IMR-90 (cell line): Measurements from ENCODE around the gene GAS2L2. TPM values are rescaled to one million over a fixed set of nuclear protein-coding genes. Genes with fewer than 3 reads are reported as not detected.

Experiments used
- ATAC-seq: fragments of 200-7000 bp; cut with Tn5 transposase; 2 replicates; pipeline ENCODE4 v1.9.1; 2020; ENCODE audit warnings: low read depth, mild to moderate bottlenecking, moderate library complexity
- BruUV-seq: library from RNA; stranded (reverse); fragments of 400-500 nt; replicated peaks from 2 replicates; lab custom pipeline; 2021; lab: Mats Ljungman, UMichigan
- CTCF ChIA-PET: fragments of 300-600 bp; formaldehyde crosslinking; extraction: SDS; loops from one replicate; lab custom pipeline; 2021; ENCODE audit warnings: antibody characterized with exemption; lab: Yijun Ruan, JAX
- POLR2A ChIA-PET: fragments of 300-600 bp; sonication (Branson Sonifier 250); formaldehyde crosslinking; loops from one replicate; lab custom pipeline; 2022; ENCODE audit warnings: antibody characterized with exemption; ENCODE audit not compliant: unreplicated experiment; lab: Charles Lee
- DNase-seq: peaks from one replicate; pipeline ENCODE4 v3.0.0; 2013
- H2AFZ ChIP-seq: replicated peaks from 2 replicates; pipeline ENCODE3; 2013; ENCODE audit warnings: low read length, mild to moderate bottlenecking; ENCODE audit not compliant: poor library complexity
- H2AK5ac ChIP-seq: 2 replicates; pipeline ENCODE4 v1.6.1; 2013; ENCODE audit warnings: low read depth, low read length, inconsistent platforms
- H2AK9ac ChIP-seq: replicated peaks from 2 replicates; pipeline ENCODE3; 2013; ENCODE audit warnings: mild to moderate bottlenecking, low read depth, low read length, moderate library complexity; ENCODE audit not compliant: poor library complexity
- H2BK120ac ChIP-seq: 2 replicates; pipeline ENCODE4 v1.6.1; 2013; ENCODE audit warnings: low read depth, low read length, inconsistent platforms
- H2BK15ac ChIP-seq: 3 replicates; pipeline ENCODE4 v1.6.1; 2013; ENCODE audit warnings: low read depth, low read length, inconsistent platforms
- H2BK20ac ChIP-seq: 2 replicates; pipeline ENCODE4 v1.6.1; 2013; ENCODE audit warnings: low read depth, mild to moderate bottlenecking, inconsistent platforms, low read length, moderate library complexity
- H2BK5ac ChIP-seq: 2 replicates; pipeline ENCODE4 v1.6.1; 2013; ENCODE audit warnings: mild to moderate bottlenecking, low read depth, low read length, inconsistent platforms; ENCODE audit not compliant: poor library complexity, severe bottlenecking
- H3K14ac ChIP-seq: replicated peaks from 2 replicates; pipeline ENCODE4 v1.6.1; 2013; ENCODE audit warnings: low read depth, low read length, inconsistent platforms
- H3K18ac ChIP-seq: 2 replicates; pipeline ENCODE4 v1.6.1; 2013; ENCODE audit warnings: low read depth, low read length, control low read depth
- H3K23ac ChIP-seq: 2 replicates; pipeline ENCODE4 v1.6.1; 2013; ENCODE audit warnings: low read depth, low read length, inconsistent platforms
- H3K27ac ChIP-seq: 2 replicates; pipeline ENCODE4 v1.5.1; 2013; ENCODE audit warnings: mild to moderate bottlenecking, control low read depth, low read length; ENCODE audit not compliant: insufficient read depth
- H3K27me3 ChIP-seq: 2 replicates; pipeline ENCODE4 v1.6.1; 2013; ENCODE audit warnings: low read length; ENCODE audit not compliant: control insufficient read depth, insufficient read depth
- H3K36me3 ChIP-seq: 2 replicates; pipeline ENCODE4 v1.6.1; 2013; ENCODE audit warnings: low read length, mixed read lengths; ENCODE audit not compliant: control insufficient read depth, insufficient read depth
- H3K4ac ChIP-seq: 2 replicates; pipeline ENCODE4 v1.6.1; 2013; ENCODE audit warnings: low read depth, low read length, inconsistent platforms
- H3K4me1 ChIP-seq: 2 replicates; pipeline ENCODE4 v1.6.1; 2013; ENCODE audit warnings: low read length, mixed read lengths; ENCODE audit not compliant: control insufficient read depth, insufficient read depth
- H3K4me2 ChIP-seq: 2 replicates; pipeline ENCODE4 v1.6.1; 2013; ENCODE audit warnings: low read depth, mild to moderate bottlenecking, control low read depth, low read length, moderate library complexity
- H3K4me3 ChIP-seq: 2 replicates; pipeline ENCODE4 v1.5.1; 2013; ENCODE audit warnings: low read depth, mild to moderate bottlenecking, control low read depth, low read length, moderate library complexity; ENCODE audit not compliant: insufficient read depth
- H3K56ac ChIP-seq: 2 replicates; pipeline ENCODE4 v1.6.1; 2013; ENCODE audit warnings: low read length, inconsistent platforms; ENCODE audit not compliant: insufficient read depth; ENCODE audit errors: extremely low read depth
- H3K79me1 ChIP-seq, 2 experiments: 2 replicates each; pipeline ENCODE4 v1.6.1; 2013; ENCODE audit warnings: low read length in 2 of 2, inconsistent platforms in 1 of 2, low read depth in 1 of 2
- H3K9ac ChIP-seq: 2 replicates; pipeline ENCODE4 v1.6.1; 2013; ENCODE audit warnings: low read depth, low read length, control low read depth
- H3K9me1 ChIP-seq: 2 replicates; pipeline ENCODE4 v1.6.1; 2013; ENCODE audit warnings: low read length, inconsistent platforms; ENCODE audit not compliant: insufficient read depth
- H3K9me3 ChIP-seq: 2 replicates; pipeline ENCODE4 v1.6.1; 2013; ENCODE audit warnings: low read length; ENCODE audit not compliant: control insufficient read depth, insufficient read depth
- H4K20me1 ChIP-seq: 2 replicates; pipeline ENCODE4 v1.6.1; 2013; ENCODE audit warnings: low read length, inconsistent platforms; ENCODE audit not compliant: insufficient read depth
- H4K5ac ChIP-seq: 2 replicates; pipeline ENCODE4 v1.6.1; 2013; ENCODE audit warnings: mild to moderate bottlenecking, low read depth, low read length, control low read depth
- H4K8ac ChIP-seq, 2 experiments: 2 replicates each; pipeline ENCODE4 v1.6.1; 2013; ENCODE audit warnings: low read depth in 2 of 2, low read length in 2 of 2, control low read depth in 1 of 2, inconsistent platforms in 1 of 2
- H4K91ac ChIP-seq: 2 replicates; pipeline ENCODE4 v1.6.1; 2013; ENCODE audit warnings: low read depth, low read length, inconsistent platforms; ENCODE audit not compliant: insufficient read depth
- BHLHE40 ChIP-seq: fragments of 150-350 bp; IDR thresholded peaks from 2 replicates; pipeline ENCODE4 v1.6.1; 2016; ENCODE audit warnings: mild to moderate bottlenecking, low read depth, low read length
- CEBPB ChIP-seq: IDR thresholded peaks from 2 replicates; pipeline ENCODE4 v1.6.1; 2012; ENCODE audit warnings: low read depth, low read length, improper control_type of control experiment
- CHD1 ChIP-seq: IDR thresholded peaks from 2 replicates; pipeline ENCODE4 v1.6.1; 2012; ENCODE audit warnings: low read depth, low read length, improper control_type of control experiment
- FOS ChIP-seq: fragments of 150-350 bp; IDR thresholded peaks from 2 replicates; pipeline ENCODE4 v1.6.1; 2016; ENCODE audit warnings: low read depth, low read length
- MAFK ChIP-seq: IDR thresholded peaks from 2 replicates; pipeline ENCODE4 v1.6.1; 2012; ENCODE audit warnings: low read depth, low read length, improper control_type of control experiment
- MAZ ChIP-seq: IDR thresholded peaks from 2 replicates; pipeline ENCODE4 v1.6.1; 2012; ENCODE audit warnings: low read depth, mild to moderate bottlenecking, low read length, improper control_type of control experiment, moderate library complexity, borderline replicate concordance
- MXI1 ChIP-seq: IDR thresholded peaks from 2 replicates; pipeline ENCODE4 v1.6.1; 2012; ENCODE audit warnings: low read depth, mild to moderate bottlenecking, low read length, moderate library complexity, borderline replicate concordance
- NFE2L2 ChIP-seq: fragments of 150-350 bp; IDR thresholded peaks from 2 replicates; pipeline ENCODE4 v1.6.1; 2016; ENCODE audit warnings: low read depth, mild to moderate bottlenecking, low read length
- RAD21 ChIP-seq: IDR thresholded peaks from 2 replicates; pipeline ENCODE4 v1.6.1; 2012; ENCODE audit warnings: low read length, improper control_type of control experiment
- RCOR1 ChIP-seq: IDR thresholded peaks from 2 replicates; pipeline ENCODE4 v1.6.1; 2012; ENCODE audit warnings: mild to moderate bottlenecking, low read length, improper control_type of control experiment; ENCODE audit not compliant: insufficient replicate concordance
- RFX5 ChIP-seq: IDR thresholded peaks from 2 replicates; pipeline ENCODE4 v1.8.0; 2012; ENCODE audit warnings: low read depth, mild to moderate bottlenecking, low read length, moderate library complexity
- SMC3 ChIP-seq: fragments of 150-350 bp; IDR thresholded peaks from 2 replicates; pipeline ENCODE4 v1.6.1; 2016; ENCODE audit warnings: low read depth, mild to moderate bottlenecking, antibody characterized with exemption, low read length, moderate library complexity
- WGBS, 2 experiments: methylation state at CpG; one replicate each; pipeline versions ENCODE4 v1.1.5 to v1.1.7; 2013; ENCODE audit warnings: missing lambda C conversion rate in 2 of 2; ENCODE audit not compliant: insufficient read length in 1 of 2; ENCODE audit errors: extremely low coverage in 2 of 2; 5-methylcytosine and 5-hydroxymethylcytosine counted together
- dilution Hi-C: fragments of 300-500 bp; cut with HindIII; formaldehyde crosslinking; loops from one replicate; pipeline ENCODE4 v1.14.3; 2018; ENCODE audit warnings: low sequenced_read_pairs; ENCODE audit not compliant: unreplicated experiment
- in situ Hi-C: fragments of 300-500 bp; cut with MboI; formaldehyde crosslinking; loops from 3 replicates; pipeline ENCODE4 v1.14.3; 2019; ENCODE audit warnings: low sequenced_read_pairs, inconsistent platforms, mixed read lengths
- intact Hi-C: fragments of 100-400 bp; cut with micrococcal nuclease; formaldehyde crosslinking; loops from 2 replicates; pipeline ENCODE4 v1.10.0; 2022
- polyA plus RNA-seq, 3 experiments: library from polyadenylated mRNA; depleted of rRNA; stranded (reverse); fragments of >200 nt; gene quantifications; 2 replicates each; pipeline ENCODE4 v1.2.3, GENCODE V29; 2012; ENCODE audit warnings: low replicate concordance in 1 of 3
- total RNA-seq: library from RNA; depleted of rRNA; stranded (reverse); fragments of >200 nt; gene quantifications from 2 replicates; pipeline ENCODE4 v1.2.3, GENCODE V29; 2012
- TF ChIP-seq, protein P1 (sequence below): fragments of 150-350 bp; IDR thresholded peaks from 2 replicates; pipeline ENCODE4 v1.6.1; 2016; ENCODE audit warnings: low read depth, mild to moderate bottlenecking, low read length, moderate library complexity, borderline replicate concordance
- TF ChIP-seq, protein P2 (sequence below): conservative IDR thresholded peaks from 2 replicates; pipeline ENCODE4 v1.5.1; 2012; ENCODE audit warnings: mild to moderate bottlenecking, low read depth, low read length, improper control_type of control experiment
- TF ChIP-seq, protein P3 (sequence below): fragments of 150-350 bp; IDR thresholded peaks from 2 replicates; pipeline ENCODE4 v1.6.1; 2017; ENCODE audit warnings: mild to moderate bottlenecking, antibody characterized with exemption, low read length, low read depth

Gene GAS2L2
- total and polyA plus RNA-seq, 2 of the 4 experiments (the other 2 are of a cell fraction): 0.02 TPM; not detected in 1

DNA sequence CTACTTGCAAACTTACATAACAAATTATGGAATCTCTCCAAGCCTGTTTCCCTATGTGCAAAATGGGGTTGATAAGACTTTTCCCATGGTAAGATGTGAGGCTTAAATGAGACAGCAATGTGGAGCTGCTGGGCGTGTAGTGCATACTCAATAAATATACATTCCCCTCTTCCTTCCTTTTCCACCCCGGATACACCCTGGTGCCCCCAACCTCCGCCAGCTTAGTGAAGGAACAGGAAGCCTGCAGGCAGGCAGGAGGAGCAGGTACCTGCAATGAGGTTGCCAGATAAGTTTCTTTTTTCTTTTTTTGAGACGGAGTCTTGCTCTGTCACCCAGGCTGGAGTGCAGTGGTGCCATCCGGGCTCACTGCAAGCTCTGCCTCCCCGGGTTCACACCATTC, 22.5 kb upstream of the GAS2L2 start:
- no peak overlapping the region for H2BK20ac ChIP-seq
- ATAC-seq (no peak), DNase-seq (no peak)
- H3K18ac ChIP-seq: no peak overlapping the region
- no peaks in the 10 kb centered on the region for H3K9me3 ChIP-seq
- ChIA-PET CTCF (interaction anchor here (1.1 to 2.1 kb wide), 2 partner anchors 12 to 33 kb away, joined by 5 to 7 read pairs; partner anchors contain the start of gene TAF15), POLR2A (no interaction called here)
- in situ Hi-C loops (no loop called here), intact Hi-C loops (no loop called here), dilution Hi-C loops (no loop called here)
- H3K56ac ChIP-seq: no peak overlapping the region
- H3K79me1 ChIP-seq: no peaks in the 10 kb centered on the region
- no peak overlapping the region for H3K9ac ChIP-seq
- H3K4me3 ChIP-seq: no peak overlapping the region
- H2AK9ac ChIP-seq: no peak overlapping the region
- H2BK15ac ChIP-seq: no peak overlapping the region
- H3K4me2 ChIP-seq: no peak overlapping the region
- H3K14ac ChIP-seq: no peak overlapping the region
- H3K4ac ChIP-seq: no peak overlapping the region
- H2AFZ ChIP-seq: no peak overlapping the region
- no peak overlapping the region for H2BK120ac ChIP-seq
- TF ChIP-seq BHLHE40 (no peak), FOS (no peak), CEBPB (no peak), MAZ (no peak), NFE2L2 (no peak), MXI1 (no peak), CHD1 (no peak), MAFK (no peak), RFX5 (no peak), RAD21 (no peak), SMC3 (no peak), RCOR1 (no peak)
- TF ChIP-seq, protein P1, sequence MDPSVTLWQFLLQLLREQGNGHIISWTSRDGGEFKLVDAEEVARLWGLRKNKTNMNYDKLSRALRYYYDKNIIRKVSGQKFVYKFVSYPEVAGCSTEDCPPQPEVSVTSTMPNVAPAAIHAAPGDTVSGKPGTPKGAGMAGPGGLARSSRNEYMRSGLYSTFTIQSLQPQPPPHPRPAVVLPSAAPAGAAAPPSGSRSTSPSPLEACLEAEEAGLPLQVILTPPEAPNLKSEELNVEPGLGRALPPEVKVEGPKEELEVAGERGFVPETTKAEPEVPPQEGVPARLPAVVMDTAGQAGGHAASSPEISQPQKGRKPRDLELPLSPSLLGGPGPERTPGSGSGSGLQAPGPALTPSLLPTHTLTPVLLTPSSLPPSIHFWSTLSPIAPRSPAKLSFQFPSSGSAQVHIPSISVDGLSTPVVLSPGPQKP: no peak
- TF ChIP-seq, protein P2, sequence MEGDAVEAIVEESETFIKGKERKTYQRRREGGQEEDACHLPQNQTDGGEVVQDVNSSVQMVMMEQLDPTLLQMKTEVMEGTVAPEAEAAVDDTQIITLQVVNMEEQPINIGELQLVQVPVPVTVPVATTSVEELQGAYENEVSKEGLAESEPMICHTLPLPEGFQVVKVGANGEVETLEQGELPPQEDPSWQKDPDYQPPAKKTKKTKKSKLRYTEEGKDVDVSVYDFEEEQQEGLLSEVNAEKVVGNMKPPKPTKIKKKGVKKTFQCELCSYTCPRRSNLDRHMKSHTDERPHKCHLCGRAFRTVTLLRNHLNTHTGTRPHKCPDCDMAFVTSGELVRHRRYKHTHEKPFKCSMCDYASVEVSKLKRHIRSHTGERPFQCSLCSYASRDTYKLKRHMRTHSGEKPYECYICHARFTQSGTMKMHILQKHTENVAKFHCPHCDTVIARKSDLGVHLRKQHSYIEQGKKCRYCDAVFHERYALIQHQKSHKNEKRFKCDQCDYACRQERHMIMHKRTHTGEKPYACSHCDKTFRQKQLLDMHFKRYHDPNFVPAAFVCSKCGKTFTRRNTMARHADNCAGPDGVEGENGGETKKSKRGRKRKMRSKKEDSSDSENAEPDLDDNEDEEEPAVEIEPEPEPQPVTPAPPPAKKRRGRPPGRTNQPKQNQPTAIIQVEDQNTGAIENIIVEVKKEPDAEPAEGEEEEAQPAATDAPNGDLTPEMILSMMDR: no peak
- TF ChIP-seq, protein P3, sequence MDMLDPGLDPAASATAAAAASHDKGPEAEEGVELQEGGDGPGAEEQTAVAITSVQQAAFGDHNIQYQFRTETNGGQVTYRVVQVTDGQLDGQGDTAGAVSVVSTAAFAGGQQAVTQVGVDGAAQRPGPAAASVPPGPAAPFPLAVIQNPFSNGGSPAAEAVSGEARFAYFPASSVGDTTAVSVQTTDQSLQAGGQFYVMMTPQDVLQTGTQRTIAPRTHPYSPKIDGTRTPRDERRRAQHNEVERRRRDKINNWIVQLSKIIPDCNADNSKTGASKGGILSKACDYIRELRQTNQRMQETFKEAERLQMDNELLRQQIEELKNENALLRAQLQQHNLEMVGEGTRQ: no peak
- H4K91ac ChIP-seq: no peak overlapping the region
- no CpG with 5 or more reads among the region's 6 CpGs for WGBS, 2 experiments
- H3K27ac ChIP-seq: no peak overlapping the region
- H2BK5ac ChIP-seq: no peak overlapping the region
- no peak overlapping the region for H3K23ac ChIP-seq
- no peak overlapping the region for H4K8ac ChIP-seq
- H3K27me3 ChIP-seq: peaks cover 27% of the 10 kb centered on the region
- no peak overlapping the region for H4K5ac ChIP-seq
- no peaks in the 10 kb centered on the region for H4K20me1 ChIP-seq
- no peak overlapping the region for H2AK5ac ChIP-seq
- H3K9me1 ChIP-seq: peaks cover 16% of the 10 kb centered on the region
- BruUV-seq: no TSS peak
- no peaks in the 10 kb centered on the region for H3K36me3 ChIP-seq
- peaks cover 26% of the 10 kb centered on the region for H3K4me1 ChIP-seq
